Measurements from ENCODE around the gene CABP7.

DNA sequence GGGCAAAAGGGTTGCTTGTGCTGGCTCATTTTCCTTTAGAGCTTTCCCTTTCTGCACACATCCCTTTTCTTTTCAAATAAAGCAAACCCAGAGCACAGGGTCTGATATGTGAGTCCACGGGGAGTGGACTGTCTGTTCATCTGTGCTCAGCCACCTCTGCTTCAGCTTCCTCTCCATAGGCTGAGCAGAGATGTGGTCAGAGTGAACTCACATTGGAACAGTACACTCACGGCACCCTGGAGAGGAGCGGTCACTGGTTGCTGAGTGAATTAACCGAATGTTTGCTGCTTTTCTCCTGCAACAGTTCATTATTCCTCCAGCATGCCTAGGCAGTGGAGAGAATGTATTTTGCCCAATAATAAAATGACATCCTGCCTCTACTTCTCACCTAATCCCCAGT, 36.3 kb upstream of the CABP7 start:
- TF ChIP-seq, protein P1, sequence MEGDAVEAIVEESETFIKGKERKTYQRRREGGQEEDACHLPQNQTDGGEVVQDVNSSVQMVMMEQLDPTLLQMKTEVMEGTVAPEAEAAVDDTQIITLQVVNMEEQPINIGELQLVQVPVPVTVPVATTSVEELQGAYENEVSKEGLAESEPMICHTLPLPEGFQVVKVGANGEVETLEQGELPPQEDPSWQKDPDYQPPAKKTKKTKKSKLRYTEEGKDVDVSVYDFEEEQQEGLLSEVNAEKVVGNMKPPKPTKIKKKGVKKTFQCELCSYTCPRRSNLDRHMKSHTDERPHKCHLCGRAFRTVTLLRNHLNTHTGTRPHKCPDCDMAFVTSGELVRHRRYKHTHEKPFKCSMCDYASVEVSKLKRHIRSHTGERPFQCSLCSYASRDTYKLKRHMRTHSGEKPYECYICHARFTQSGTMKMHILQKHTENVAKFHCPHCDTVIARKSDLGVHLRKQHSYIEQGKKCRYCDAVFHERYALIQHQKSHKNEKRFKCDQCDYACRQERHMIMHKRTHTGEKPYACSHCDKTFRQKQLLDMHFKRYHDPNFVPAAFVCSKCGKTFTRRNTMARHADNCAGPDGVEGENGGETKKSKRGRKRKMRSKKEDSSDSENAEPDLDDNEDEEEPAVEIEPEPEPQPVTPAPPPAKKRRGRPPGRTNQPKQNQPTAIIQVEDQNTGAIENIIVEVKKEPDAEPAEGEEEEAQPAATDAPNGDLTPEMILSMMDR (IDR thresholded peaks at IDR 0.05), result no peak
- no peak for TF ChIP-seq POLR2A (IDR thresholded peaks at IDR 0.05)
